GM10248 (cell line): ENCODE results near the gene MARF1.
"Not testable (repeated sequence)": the region's sequence is repeated elsewhere in the genome, so short reads cannot be mapped to it uniquely, and the experiment has no call there.

Experiments
- CTCF ChIA-PET: fragments of 300-600 bp; sonication (Branson Sonifier 250); formaldehyde crosslinking; extraction: SDS; loops from one replicate; lab custom pipeline; 2021; ENCODE audit warnings: antibody characterized with exemption; lab: Yijun Ruan, JAX
- POLR2A ChIA-PET: fragments of 350-650 bp; sonication (Branson Sonifier 250); formaldehyde crosslinking; extraction: SDS; loops from one replicate; lab custom pipeline; 2020; ENCODE audit warnings: antibody characterized with exemption; lab: Yijun Ruan, JAX
- DNase-seq: peaks from one replicate; pipeline ENCODE4 v3.0.0; 2012; ENCODE audit errors: extremely low spot score
- TF ChIP-seq, protein P1 (sequence below): IDR thresholded peaks from 2 replicates; pipeline ENCODE4 v1.5.1; 2012; ENCODE audit warnings: mild to moderate bottlenecking, low read depth; ENCODE audit errors: extremely low read depth, missing control alignments, control extremely low read depth

MARF1 gene

DNA sequence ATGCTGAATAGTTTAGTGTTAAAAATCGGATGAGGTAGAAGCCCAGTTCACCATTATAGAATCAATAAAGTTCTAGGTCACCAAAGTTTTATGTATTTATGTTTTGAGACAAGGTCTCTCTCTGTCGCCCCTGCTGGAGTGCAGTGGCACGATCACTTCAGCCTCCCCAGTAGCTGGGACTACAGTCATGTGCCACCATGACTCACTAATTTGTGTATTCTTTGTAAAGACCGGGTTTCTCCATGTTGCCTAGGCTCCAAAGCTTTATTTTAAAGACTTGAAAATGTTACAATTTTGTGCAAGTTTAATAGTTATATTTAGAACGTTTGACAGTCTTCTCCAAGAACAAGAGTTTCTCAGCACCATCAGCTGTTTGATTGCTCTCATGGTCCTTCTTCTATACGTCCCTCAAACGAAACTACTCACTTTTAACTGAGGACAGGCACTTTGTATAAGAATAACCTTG, 39.2 kb upstream of the MARF1 start:
- POLR2A ChIA-PET = no interaction called here
- no peak for DNase-seq
- CTCF ChIA-PET = interaction anchor here (1.4 to 2.8 kb wide), 3 partner anchors 10 to 40 kb away, joined by 8 to 12 read pairs (median 8); no protein-coding TSS in a partner anchor
- TF ChIP-seq, protein P1, sequence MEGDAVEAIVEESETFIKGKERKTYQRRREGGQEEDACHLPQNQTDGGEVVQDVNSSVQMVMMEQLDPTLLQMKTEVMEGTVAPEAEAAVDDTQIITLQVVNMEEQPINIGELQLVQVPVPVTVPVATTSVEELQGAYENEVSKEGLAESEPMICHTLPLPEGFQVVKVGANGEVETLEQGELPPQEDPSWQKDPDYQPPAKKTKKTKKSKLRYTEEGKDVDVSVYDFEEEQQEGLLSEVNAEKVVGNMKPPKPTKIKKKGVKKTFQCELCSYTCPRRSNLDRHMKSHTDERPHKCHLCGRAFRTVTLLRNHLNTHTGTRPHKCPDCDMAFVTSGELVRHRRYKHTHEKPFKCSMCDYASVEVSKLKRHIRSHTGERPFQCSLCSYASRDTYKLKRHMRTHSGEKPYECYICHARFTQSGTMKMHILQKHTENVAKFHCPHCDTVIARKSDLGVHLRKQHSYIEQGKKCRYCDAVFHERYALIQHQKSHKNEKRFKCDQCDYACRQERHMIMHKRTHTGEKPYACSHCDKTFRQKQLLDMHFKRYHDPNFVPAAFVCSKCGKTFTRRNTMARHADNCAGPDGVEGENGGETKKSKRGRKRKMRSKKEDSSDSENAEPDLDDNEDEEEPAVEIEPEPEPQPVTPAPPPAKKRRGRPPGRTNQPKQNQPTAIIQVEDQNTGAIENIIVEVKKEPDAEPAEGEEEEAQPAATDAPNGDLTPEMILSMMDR = peak; percentile 17

- POLR2A ChIA-PET = no interaction called here
- TF ChIP-seq, protein P1 = no peak
- CTCF ChIA-PET = interaction anchor here (1.1 kb wide), 1 partner anchor 12 kb away, joined by 3 read pairs; no protein-coding TSS in a partner anchor
- no peak for DNase-seq
Observed at GRCh38 chr16:15677447-15677846, 34.5 kb upstream of the MARF1 start.

- CTCF ChIA-PET = interaction anchor here (1.1 kb wide), 1 partner anchor 11 kb away, joined by 3 read pairs; no protein-coding TSS in a partner anchor
- POLR2A ChIA-PET = no interaction called here
- TF ChIP-seq, protein P1 = no peak
- no peak for DNase-seq
Observed at GRCh38 chr16:15676506-15676905, 33.6 kb upstream of the MARF1 start.

- TF ChIP-seq, protein P1 = no peak
- ChIA-PET POLR2A (interaction anchor here (1.1 kb wide), 1 partner anchor 16 kb away, joined by 4 read pairs; no protein-coding TSS in a partner anchor), CTCF (no interaction called here)
- no peak for DNase-seq
Observed at GRCh38 chr16:15674571-15674970, 31.6 kb upstream of the MARF1 start.

- POLR2A ChIA-PET = no interaction called here
- TF ChIP-seq, protein P1 = no peak
- CTCF ChIA-PET = interaction anchor here (1.0 to 2.8 kb wide), 4 partner anchors 9 to 245 kb away, joined by 3 to 12 read pairs (median 6); no protein-coding TSS in a partner anchor
- DNase-seq = no peak
Observed at GRCh38 chr16:15672514-15673167, 29.7 kb upstream of the MARF1 start.

DNA sequence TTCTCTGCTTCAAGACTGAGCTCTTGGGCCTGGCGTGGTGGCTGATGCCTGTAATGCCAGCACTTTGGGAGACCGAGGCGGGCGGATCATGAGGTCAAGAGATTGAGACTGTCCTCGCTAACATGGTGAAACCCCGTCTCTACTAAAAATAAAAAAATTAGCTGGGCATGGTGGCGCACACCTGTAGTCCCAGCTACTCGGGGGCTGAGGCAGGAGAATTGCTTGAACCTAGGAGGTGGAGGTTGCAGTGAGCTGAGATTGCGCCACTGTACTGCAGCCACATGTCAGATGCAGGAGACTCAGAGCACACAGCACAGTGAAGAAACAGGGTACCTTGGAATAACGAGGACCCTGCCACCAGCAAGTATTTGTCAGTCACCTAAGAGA, 29.2 kb upstream of the MARF1 start:
- DNase-seq, POLR2A ChIA-PET: not testable (repeated sequence)
- CTCF ChIA-PET = interaction anchor here (1.0 to 3.4 kb wide), 5 partner anchors 9 to 244 kb away, joined by 3 to 13 read pairs (median 9); no protein-coding TSS in a partner anchor
